Parathyroid adenoma (tissue), 2 donors: ENCODE measurements around the gene STUM.
"Not testable (repeated sequence)": the region's sequence is repeated elsewhere in the genome, so short reads cannot be mapped to it uniquely, and the experiment has no call there.

Experiments
- H2AFZ ChIP-seq: fragments of 300-600 bp; sonication (generic); one replicate; pipeline ENCODE4 v1.7.0; 2017; ENCODE audit warnings: antibody characterized with exemption, mild to moderate bottlenecking
- H3K27ac ChIP-seq: fragments of 300-600 bp; sonication (generic); one replicate; pipeline ENCODE4 v1.7.0; 2017
- H3K27me3 ChIP-seq: fragments of 300-600 bp; sonication (generic); one replicate; pipeline ENCODE4 v1.7.0; 2017; ENCODE audit warnings: low read length; ENCODE audit not compliant: control insufficient read depth, insufficient read depth
- H3K36me3 ChIP-seq: fragments of 300-600 bp; sonication (generic); one replicate; pipeline ENCODE4 v1.7.0; 2017; ENCODE audit warnings: low read length; ENCODE audit not compliant: control insufficient read depth, insufficient read depth
- H3K4me1 ChIP-seq: fragments of 300-600 bp; sonication (generic); one replicate; pipeline ENCODE4 v1.7.0; 2017; ENCODE audit warnings: control low read depth
- H3K4me2 ChIP-seq: fragments of 300-600 bp; sonication (generic); one replicate; pipeline ENCODE4 v1.7.0; 2017; ENCODE audit warnings: low read length
- H3K4me3 ChIP-seq: fragments of 300-600 bp; sonication (generic); one replicate; pipeline ENCODE4 v1.7.0; 2017; ENCODE audit warnings: low read depth, low read length
- H3K79me2 ChIP-seq: fragments of 300-600 bp; sonication (generic); one replicate; pipeline ENCODE4 v1.7.0; 2017; ENCODE audit warnings: control low read depth
- H3K9ac ChIP-seq: fragments of 300-600 bp; sonication (generic); one replicate; pipeline ENCODE4 v1.7.0; 2017; ENCODE audit warnings: mild to moderate bottlenecking
- H3K9me3 ChIP-seq: fragments of 300-600 bp; sonication (generic); one replicate; pipeline ENCODE4 v1.7.0; 2017; ENCODE audit warnings: low read length; ENCODE audit not compliant: control insufficient read depth
- TF ChIP-seq, protein P1 (sequence below): fragments of 300-600 bp; sonication (generic); IDR thresholded peaks from one replicate; pipeline ENCODE4 v1.7.0; 2017; ENCODE audit warnings: antibody characterized with exemption, mild to moderate bottlenecking
- donor health status: primary hyperparathyroidism.

STUM gene

DNA sequence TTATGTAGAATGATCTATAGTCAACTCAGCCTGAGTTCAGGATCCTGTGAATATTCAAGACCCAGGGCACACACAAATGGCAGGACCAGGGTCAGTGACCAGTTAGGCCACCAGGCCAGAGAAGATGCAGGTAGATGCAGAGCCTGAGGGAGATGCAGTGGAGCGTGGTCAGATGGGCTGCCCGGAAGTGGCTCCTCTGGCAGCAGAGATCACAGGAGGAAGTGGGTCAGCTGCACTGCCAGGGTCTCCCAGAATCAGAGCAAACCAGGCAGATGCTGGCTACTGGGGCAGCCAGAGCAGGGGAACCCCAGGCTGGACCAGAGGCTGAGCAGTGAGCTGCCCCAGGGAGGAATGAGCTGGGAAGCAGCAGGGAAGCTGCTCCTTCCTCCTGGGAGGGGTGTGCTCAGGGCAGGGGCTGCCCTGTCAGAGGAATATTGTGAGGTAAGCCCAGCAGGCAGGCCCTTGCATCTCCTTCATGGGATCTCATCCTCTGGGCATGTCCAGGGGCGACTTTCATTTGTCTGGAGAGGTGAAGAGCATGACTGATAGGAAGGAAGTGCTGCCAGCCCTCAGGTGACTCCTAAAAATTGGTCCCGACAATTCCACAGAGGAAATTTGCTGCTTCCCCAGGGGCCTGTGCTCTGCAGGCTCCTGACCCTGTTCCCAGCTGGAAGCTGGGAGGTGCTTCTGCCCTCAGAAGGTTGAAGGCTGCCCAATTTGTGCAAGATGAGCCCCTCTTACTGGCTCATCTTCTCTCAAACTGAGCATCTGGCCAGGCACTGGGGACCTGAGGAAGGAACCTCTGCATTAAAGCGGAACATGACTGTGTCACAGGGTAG lies 49.3 kb downstream of the STUM start:
- TF ChIP-seq, protein P1, sequence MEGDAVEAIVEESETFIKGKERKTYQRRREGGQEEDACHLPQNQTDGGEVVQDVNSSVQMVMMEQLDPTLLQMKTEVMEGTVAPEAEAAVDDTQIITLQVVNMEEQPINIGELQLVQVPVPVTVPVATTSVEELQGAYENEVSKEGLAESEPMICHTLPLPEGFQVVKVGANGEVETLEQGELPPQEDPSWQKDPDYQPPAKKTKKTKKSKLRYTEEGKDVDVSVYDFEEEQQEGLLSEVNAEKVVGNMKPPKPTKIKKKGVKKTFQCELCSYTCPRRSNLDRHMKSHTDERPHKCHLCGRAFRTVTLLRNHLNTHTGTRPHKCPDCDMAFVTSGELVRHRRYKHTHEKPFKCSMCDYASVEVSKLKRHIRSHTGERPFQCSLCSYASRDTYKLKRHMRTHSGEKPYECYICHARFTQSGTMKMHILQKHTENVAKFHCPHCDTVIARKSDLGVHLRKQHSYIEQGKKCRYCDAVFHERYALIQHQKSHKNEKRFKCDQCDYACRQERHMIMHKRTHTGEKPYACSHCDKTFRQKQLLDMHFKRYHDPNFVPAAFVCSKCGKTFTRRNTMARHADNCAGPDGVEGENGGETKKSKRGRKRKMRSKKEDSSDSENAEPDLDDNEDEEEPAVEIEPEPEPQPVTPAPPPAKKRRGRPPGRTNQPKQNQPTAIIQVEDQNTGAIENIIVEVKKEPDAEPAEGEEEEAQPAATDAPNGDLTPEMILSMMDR: no peak
- H3K27ac ChIP-seq: no peak overlapping the region
- H3K27me3 ChIP-seq: no peaks in the 10 kb centered on the region
- no peak overlapping the region for H3K9ac ChIP-seq
- H3K4me1 ChIP-seq: no peaks in the 10 kb centered on the region
- H3K79me2 ChIP-seq: no peaks in the 10 kb centered on the region
- H2AFZ ChIP-seq: no peak overlapping the region
- no peak overlapping the region for H3K4me3 ChIP-seq
- H3K36me3 ChIP-seq: no peaks in the 10 kb centered on the region
- H3K4me2 ChIP-seq: no peak overlapping the region
- no peaks in the 10 kb centered on the region for H3K9me3 ChIP-seq

DNA sequence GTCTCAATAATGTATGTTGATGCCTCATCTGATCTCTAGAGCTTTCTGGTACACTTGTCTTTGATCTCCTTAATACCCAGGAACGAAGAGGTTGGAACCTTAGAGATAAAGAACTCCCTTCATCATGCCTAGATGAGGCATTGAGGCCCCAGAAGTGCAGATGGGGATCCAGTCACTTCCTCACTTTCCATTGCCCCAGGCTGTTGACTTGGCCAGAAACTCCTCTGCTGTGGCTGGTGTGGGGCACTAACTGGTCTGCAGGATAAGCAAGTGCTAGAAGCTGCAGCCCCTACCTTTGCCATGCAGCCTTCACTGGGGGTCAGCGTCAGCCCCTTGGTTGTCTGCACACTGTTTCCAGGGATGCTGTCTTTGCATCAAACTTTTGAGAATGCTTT lies 49.9 kb downstream of the STUM start:
- Histone ChIP-seq H3K79me2 (no peaks in the 10 kb centered on the region), H3K9ac (no peak overlapping the region), H3K36me3 (no peaks in the 10 kb centered on the region), H3K4me1 (no peaks in the 10 kb centered on the region), H3K27ac (no peak overlapping the region), H3K9me3 (no peaks in the 10 kb centered on the region), H3K27me3 (no peaks in the 10 kb centered on the region), H2AFZ (no peak overlapping the region), H3K4me2 (no peak overlapping the region), H3K4me3 (no peak overlapping the region)
- TF ChIP-seq, protein P1: no peak

DNA sequence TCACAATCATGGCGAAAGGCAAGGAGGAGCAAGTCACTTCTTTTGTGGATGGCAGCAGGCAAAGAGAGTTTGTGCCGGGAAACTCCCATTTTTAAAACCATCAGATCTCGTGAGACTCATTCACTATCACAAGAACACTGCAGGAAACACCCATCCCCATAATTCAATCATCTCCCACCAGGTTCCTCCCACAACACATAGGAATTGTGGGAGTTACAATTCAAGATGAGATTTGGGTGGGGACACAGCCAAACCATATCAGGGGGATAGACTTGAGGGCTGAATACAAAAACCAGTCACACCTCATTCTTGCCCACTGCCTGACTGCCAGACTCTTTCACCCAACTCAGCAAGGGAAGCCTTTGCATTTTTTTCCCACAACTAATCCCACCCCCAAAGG lies 50.4 kb downstream of the STUM start:
- not testable (repeated sequence) for H3K9me3 ChIP-seq, H3K36me3 ChIP-seq, H3K79me2 ChIP-seq, H3K9ac ChIP-seq, H3K27me3 ChIP-seq, H2AFZ ChIP-seq, H3K4me1 ChIP-seq, H3K4me3 ChIP-seq, H3K4me2 ChIP-seq, H3K27ac ChIP-seq

DNA sequence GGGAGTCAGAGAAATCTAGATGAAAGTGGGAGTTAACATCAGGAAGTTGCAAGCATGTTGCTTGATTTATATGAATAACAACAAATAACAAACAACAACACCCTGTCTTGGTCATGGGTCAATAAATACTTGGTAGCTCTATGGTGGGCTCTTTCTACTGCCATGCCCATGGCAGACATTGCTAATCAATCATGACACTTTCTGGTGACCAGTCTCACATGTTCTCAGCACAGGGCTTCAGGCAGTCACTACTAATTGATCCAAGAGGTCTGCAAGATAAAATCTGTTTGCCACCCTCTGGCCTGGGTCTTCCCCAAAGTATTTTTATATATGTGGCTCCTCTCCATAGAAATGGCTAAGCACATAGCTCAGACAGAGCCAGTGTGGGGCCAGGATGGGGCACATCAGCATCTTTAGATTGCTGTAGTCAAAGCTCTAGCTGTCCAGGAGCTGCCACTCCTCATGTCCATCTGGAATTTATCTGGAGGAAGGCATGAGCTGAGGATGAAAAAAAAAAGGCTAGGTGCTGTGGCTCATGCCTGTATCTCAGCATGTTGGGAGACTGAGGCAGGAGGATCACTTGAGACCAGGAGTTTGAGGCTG lies 51.2 kb downstream of the STUM start:
- H3K36me3 ChIP-seq: no peaks in the 10 kb centered on the region
- no peak overlapping the region for H3K9ac ChIP-seq
- H3K79me2 ChIP-seq: no peaks in the 10 kb centered on the region
- no peak overlapping the region for H3K4me2 ChIP-seq
- no peak overlapping the region for H2AFZ ChIP-seq
- H3K27ac ChIP-seq: no peak overlapping the region
- TF ChIP-seq, protein P1: no peak
- no peaks in the 10 kb centered on the region for H3K27me3 ChIP-seq
- no peak overlapping the region for H3K4me3 ChIP-seq
- no peaks in the 10 kb centered on the region for H3K4me1 ChIP-seq
- H3K9me3 ChIP-seq: no peaks in the 10 kb centered on the region

DNA sequence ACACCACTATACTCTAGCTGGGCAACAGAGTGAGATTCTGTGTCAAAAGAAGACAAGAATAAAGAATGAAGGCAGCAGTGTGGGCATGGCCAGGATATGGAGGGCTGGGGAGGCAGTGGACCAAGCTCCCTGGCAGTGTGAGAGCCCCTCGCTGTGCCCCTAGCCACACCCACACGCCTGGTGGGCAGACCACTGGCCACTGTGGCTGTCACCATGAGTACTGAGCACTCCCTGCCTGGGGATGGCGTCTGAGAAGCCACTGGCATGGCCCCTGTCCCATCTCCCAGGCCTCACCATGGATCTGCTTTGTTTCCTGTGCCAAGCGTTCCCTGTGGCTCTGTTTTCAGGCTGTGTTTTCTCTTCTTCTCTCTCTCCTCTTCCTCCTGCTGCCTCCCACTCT lies 51.7 kb downstream of the STUM start:
- TF ChIP-seq, protein P1: no peak
- Histone ChIP-seq H3K79me2 (no peaks in the 10 kb centered on the region), H3K27ac (no peak overlapping the region), H2AFZ (no peak overlapping the region), H3K27me3 (no peaks in the 10 kb centered on the region), H3K4me1 (no peaks in the 10 kb centered on the region), H3K9me3 (no peaks in the 10 kb centered on the region), H3K36me3 (no peaks in the 10 kb centered on the region), H3K9ac (no peak overlapping the region), H3K4me2 (no peak overlapping the region), H3K4me3 (no peak overlapping the region)
